ENCODE results near the gene ICAM5.

- TF ChIP-seq CTCF (conservative IDR thresholded peaks at IDR 0.05 in 1 of 2, IDR thresholded peaks at IDR 0.05 in 1 of 2; ENCODE audit: low read depth in 1 of 2, low read length in 2 of 2) (no peak), EZH2 (IDR thresholded peaks at IDR 0.05; ENCODE audit: low read length, missing control alignments) (no peak)
Measured at GRCh38 chr19:10318807-10319682, 29.3 kb downstream of the ICAM5 start.
